Activated T-cell treated with anti-CD3 and anti-CD28 coated beads, Interleukin-2, amount 50 U/mL, for 1 hour (primary cell): Measurements from ENCODE around the gene ESF1.

ENCODE experiments used
- DNase-seq: peaks from one replicate; pipeline ENCODE4 v3.0.0-alpha.2; 2020

The ESF1 gene, protein sequence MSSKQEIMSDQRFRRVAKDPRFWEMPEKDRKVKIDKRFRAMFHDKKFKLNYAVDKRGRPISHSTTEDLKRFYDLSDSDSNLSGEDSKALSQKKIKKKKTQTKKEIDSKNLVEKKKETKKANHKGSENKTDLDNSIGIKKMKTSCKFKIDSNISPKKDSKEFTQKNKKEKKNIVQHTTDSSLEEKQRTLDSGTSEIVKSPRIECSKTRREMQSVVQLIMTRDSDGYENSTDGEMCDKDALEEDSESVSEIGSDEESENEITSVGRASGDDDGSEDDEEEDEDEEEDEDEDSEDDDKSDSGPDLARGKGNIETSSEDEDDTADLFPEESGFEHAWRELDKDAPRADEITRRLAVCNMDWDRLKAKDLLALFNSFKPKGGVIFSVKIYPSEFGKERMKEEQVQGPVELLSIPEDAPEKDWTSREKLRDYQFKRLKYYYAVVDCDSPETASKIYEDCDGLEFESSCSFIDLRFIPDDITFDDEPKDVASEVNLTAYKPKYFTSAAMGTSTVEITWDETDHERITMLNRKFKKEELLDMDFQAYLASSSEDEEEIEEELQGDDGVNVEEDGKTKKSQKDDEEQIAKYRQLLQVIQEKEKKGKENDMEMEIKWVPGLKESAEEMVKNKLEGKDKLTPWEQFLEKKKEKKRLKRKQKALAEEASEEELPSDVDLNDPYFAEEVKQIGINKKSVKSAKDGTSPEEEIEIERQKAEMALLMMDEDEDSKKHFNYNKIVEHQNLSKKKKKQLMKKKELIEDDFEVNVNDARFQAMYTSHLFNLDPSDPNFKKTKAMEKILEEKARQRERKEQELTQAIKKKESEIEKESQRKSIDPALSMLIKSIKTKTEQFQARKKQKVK

DNA sequence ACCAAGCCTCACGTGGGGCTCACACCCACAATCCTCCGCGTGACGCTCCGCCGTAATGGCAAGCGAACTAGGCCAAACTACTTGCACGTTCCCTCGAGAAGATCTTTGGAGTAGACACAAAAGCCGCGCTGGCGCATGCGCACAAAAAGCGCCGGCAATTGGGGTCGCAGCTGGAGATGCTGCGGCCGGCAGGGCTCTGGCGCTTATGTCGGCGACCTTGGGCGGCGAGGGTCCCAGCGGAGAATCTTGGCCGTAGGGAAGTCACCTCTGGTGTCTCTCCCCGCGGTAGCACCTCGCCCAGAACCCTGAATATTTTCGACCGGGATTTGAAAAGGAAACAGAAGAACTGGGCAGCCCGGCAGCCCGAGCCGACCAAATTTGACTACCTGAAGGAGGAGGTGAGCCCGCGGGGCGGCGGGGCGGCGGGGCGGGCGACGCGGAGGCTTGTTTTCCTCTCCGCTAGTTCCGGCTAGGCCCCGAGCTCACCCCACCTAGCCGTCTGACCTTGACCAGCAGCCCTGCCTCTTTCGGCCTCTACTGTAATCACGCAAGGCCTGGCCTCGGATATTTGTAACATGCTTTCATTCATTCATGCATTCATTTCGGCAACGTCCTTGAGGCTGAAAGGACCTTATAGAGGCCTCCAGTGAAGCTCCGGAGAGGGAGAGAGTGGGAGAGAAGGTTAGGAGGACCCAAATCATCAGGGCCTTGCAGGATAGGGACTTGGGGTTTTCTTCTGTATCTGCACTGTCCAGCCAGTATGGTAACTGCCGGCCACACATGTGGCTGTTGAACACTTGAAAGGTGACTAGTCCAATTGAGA lies at the start of gene ESF1, which contains the start of gene NDUFAF5:
Gene ESF1, minus strand, starts transcription at position 27 of the 823 bp plus-strand sequence. CDS start 1,779 bp downstream, outside the sequence.
Gene NDUFAF5, plus strand, starts transcription at position 136 of the 823 bp plus-strand sequence. Its CDS starts 41 bp downstream, at position 177.
- DNase-seq = peak; percentile 89

GRCh38 chr20:13831476-13831875 lies 46.8 kb upstream of the ESF1 start:
- no peak for DNase-seq

GRCh38 chr20:13825465-13825864 lies 40.7 kb upstream of the ESF1 start:
- no peak for DNase-seq

GRCh38 chr20:13824459-13824858 lies 39.7 kb upstream of the ESF1 start:
- no peak for DNase-seq

DNA sequence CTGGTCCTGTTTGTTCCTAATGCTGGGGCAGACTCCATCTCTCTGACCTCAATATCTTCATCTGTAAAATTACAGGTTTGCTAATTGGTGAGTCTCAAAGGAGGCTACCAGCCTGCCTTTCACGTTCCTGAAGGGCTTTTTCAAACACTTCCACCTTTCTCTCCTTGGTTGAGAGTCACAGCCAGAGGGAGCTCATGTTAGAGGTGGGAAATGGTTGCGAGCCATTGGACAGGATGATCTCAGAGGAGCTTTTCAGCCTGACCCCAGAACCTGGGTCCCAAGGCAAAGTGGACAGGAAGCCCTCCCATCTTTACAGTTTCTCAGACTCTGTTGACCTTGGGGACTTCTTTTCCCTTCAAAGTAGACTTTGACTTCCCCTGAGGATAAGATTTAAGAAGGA lies 37.7 kb upstream of the ESF1 start:
- no peak for DNase-seq

DNA sequence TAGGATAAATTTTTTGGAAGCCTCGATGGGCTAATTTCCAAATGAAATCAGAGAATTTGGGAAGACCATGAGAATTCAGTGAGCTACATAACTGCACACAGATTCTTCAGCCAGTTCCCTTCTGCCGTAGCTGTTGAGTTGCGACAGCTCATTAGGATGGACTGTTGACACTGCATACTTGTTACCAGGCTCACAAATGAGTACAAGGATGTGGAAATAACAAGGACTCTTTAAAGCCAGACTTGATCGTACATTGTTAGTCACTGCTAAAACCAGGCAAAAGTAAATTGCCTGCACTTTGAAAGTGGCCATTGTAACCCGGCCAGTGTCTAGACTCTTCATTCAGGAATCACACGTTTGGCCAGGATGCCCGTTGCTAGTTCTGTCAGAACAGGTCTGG lies 37.2 kb upstream of the ESF1 start:
- DNase-seq = no peak

DNA sequence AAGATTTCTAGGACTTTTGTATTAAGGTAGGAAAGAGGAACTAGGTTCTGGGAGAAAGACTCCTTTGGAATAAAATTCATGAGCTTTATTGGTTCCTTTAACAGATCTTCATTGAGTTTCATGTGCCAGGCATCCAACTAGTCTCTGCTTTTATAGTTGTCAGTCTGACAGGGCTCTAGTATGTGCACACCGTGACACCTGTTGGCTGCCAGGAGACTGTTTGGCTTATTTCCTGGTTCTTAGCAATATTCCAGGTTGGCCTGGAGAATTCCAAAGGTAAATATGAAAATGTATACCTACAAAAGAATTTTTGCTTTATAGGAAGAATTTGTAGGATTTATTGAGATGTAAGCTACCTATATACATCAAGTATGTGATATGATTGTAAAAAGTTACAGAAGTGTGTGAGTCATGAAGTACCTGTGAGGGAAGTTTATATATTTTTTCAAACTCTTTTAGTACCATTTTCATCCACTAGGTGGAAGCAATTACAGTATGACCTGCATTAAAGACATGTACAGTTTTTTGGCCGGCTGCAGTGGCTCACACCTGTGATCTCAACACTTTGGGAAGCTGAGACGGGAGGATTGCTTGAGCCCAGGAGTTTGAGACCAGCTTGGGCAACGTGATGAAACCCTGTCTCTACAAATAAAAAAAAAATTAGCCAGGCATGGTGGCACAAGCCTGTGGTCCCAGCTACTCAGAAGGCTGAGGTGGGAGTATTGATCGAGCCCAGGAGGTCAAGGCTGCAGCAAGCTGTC lies 35.3 kb upstream of the ESF1 start:
- no peak for DNase-seq

DNA sequence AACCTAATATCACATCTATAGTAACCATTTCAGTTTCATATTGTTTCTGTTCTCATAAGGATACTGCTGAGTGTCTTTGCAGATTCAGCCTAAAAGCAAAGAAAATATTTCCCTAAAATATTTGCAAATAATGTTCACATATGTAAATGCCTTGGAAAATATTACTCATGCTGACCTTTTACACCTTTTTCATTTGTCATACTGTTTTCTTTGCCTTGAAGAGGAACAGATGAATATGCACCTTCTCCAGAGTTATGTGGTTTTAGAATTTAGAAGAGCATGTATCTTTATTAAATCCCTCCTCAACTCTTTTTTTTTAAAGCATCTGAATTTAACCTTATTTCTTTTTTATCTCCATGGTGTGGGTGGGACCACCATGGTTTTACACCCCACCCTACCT lies 32.6 kb upstream of the ESF1 start:
- DNase-seq = no peak

- DNase-seq = no peak
Observed at GRCh38 chr20:13816757-13817156, 32.0 kb upstream of the ESF1 start.

GRCh38 chr20:13814672-13815071 lies 30.0 kb upstream of the ESF1 start:
- no peak for DNase-seq

GRCh38 chr20:13813910-13814309 lies 29.2 kb upstream of the ESF1 start:
- DNase-seq = no peak

DNA sequence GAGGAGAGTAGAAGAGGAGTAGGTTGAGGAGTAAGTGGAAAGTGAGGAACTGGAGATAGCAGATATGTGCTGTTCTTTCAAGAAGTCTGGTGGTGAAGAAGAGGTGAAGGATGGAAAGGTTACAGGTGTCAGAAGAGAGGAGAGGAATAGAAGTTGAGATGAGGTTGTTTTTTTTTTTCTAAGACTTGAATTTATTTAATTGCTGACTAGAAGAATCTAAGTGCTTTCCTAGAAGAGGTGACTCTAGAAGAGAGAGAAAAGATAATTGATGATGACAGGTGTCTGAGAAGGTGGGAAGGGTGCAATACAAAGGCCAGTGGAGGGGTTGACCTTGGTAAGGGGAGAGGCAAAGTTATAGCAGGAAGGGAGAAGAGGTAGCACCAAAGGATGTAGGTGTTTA lies 25.7 kb upstream of the ESF1 start:
- no peak for DNase-seq

GRCh38 chr20:13809855-13810254 lies 25.1 kb upstream of the ESF1 start:
- no peak for DNase-seq

GRCh38 chr20:13809373-13809772 lies 24.7 kb upstream of the ESF1 start:
- DNase-seq = no peak

DNA sequence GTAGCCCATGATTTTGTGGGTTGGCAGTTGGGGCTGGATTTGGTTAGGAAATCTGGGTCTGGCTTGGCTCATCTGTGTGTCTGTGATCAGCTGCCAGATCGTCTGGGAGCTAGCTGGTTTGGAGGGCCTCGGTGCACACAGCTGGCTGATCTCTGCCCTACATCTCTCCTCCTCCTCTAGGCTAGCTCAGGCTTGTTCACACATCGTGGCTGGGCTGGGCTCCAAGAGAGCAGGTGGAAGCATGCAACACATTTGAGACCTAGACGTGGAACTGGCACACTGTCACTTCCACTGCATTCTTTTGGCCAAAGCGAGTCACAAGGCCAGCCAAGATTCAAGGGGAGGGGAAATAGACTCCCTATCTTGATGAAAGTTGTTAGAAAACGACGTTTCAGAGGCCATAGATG lies 16.0 kb upstream of the ESF1 start:
- DNase-seq = no peak

- no peak for DNase-seq
Observed at GRCh38 chr20:13799974-13800373, 15.3 kb upstream of the ESF1 start.

- DNase-seq = no peak
Observed at GRCh38 chr20:13799040-13799439, 14.3 kb upstream of the ESF1 start.

DNA sequence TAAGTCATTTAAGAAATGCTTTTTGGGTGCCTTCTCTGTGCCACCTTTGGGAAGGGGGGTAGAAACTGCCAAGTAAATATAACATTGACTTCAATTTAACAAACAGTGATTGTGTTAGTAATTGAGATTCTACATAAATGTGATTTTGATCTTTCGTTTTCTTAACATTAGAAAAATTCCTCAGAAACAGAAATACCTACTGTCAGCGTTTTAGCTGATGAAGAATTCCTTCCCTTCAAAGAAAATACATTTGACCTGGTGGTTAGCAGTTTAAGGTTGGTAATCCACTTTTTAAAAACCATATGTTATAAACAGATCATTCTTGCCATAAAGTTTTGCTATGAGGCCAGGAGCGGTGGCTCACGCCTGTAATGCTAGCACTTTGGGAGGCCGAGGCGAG lies 9.9 kb upstream of the ESF1 start:
- no peak for DNase-seq

- DNase-seq = no peak
Observed at GRCh38 chr20:13793001-13793400, 8.3 kb upstream of the ESF1 start.

DNA sequence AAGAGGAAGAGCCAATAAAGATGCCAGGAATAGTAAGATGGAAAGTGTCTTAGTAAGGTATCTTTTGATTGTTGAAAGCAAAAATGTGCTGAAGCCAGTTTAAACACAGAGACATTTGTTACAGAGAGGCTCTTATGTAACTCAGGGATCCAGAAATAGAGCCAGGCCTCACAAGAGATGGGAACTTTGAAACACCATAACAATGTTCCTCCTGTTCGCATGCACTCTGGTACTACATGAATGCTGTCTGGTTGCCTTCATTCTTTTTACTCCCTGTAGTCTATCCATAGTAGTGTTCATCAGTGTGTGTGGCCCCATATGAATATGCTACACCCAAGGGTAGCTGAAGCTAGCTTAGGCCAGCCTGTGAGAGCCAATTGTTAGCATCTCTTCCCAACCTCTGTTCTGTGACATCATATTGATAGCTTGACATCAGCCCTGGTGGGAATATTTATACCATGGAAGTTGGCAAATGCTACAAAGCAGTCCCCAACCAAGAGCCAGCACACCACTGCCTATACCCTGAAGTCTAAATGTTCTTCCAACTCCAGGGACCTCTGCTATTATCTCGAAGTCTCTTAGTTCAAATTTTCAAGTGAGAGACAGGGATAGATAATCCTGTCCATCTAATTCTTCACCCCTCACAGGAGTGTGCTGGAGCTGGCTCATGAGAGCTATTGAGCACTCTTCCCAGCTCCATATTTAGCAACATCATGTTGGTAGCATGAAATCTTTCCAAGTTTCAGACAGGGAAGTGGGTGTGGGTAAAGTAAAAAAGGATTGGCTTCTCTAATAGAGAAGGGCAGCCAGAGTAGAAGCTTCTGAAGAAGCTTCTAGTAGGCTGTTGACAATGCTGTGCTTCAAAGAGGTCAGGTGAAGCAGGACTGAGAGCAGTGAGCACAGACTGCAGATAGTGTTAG lies 7.1 kb upstream of the ESF1 start:
- DNase-seq = no peak

DNA sequence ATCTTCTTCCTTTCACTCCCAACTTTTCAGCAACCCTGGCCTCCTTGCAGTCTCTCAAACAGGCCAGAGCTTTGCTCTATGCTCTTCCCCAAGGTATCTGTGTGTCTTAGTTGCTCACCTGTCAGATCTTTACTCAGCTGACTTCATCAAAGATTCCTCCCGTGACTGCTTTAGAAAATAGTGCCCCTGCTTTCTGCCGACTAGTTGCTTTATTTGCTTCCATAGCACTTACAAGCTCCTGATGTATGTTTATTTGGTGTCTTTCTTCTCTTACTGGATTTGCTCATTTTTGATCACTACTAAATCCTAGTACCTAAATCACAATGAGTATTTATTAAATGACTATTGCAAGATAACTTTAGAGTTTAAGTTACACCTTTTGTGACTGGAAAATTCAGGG lies 6.0 kb upstream of the ESF1 start:
- DNase-seq = no peak
